ENCODE results near the gene TRPV4. TPM values are rescaled to one million over a fixed set of nuclear protein-coding genes. Genes with fewer than 3 reads are reported as not detected.

The TRPV4 gene
- total RNA-seq, 1 experiment from 2014 or later: 2.9 TPM

- no peak for TF ChIP-seq ZNF532 (CRISPR knock-in tag; IDR thresholded peaks at IDR 0.05; ENCODE audit: borderline replicate concordance)
- TF ChIP-seq CREB1 (CRISPR knock-in tag; IDR thresholded peaks at IDR 0.05): no peak
- no peak for TF ChIP-seq ZNF232 (CRISPR knock-in tag; IDR thresholded peaks at IDR 0.05)
Measured at GRCh38 chr12:109830718-109831117, 2.5 kb downstream of the TRPV4 start (continued).

- H3K4me1 Mint-ChIP-seq: peaks cover 6% of the 10 kb centered on the region
- no peak overlapping the region for H3K4me3 Mint-ChIP-seq
Measured at GRCh38 chr12:109830267-109830666, 2.9 kb downstream of the TRPV4 start.

DNA sequence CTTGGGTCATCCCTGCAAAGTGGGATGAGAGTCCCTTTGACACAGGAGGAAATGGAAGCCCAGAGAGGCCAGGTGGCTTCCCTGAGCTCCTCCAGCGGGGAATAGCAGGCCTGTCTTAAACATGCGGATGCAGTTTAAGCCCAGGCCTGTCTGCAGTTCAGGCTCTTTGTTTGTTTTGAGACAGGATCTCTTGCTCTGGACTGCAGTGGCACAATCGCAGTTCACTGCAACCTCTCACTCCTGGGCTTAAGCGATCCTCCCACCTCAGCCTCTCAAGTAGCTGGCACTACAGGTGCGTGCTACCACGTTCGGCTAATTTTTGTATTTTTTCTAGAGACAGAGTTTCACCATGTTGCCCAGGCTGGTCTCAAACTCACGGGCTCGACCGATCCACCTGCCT is 3.5 kb downstream of the TRPV4 start:
- DNase-seq (ENCODE audit: low spot score): no peak
- CTCF ChIA-PET: interaction anchor here (0.5 to 2.6 kb wide), 4 partner anchors 14 to 65 kb away, joined by 4 to 19 read pairs (median 10); no protein-coding TSS in a partner anchor
- peaks cover 8% of the 10 kb centered on the region for H3K27me3 Mint-ChIP-seq (ENCODE audit: low read depth)
- no peak overlapping the region for H3K4me3 Mint-ChIP-seq
- POLR2A ChIA-PET: no interaction called here
- TF ChIP-seq, protein P1, sequence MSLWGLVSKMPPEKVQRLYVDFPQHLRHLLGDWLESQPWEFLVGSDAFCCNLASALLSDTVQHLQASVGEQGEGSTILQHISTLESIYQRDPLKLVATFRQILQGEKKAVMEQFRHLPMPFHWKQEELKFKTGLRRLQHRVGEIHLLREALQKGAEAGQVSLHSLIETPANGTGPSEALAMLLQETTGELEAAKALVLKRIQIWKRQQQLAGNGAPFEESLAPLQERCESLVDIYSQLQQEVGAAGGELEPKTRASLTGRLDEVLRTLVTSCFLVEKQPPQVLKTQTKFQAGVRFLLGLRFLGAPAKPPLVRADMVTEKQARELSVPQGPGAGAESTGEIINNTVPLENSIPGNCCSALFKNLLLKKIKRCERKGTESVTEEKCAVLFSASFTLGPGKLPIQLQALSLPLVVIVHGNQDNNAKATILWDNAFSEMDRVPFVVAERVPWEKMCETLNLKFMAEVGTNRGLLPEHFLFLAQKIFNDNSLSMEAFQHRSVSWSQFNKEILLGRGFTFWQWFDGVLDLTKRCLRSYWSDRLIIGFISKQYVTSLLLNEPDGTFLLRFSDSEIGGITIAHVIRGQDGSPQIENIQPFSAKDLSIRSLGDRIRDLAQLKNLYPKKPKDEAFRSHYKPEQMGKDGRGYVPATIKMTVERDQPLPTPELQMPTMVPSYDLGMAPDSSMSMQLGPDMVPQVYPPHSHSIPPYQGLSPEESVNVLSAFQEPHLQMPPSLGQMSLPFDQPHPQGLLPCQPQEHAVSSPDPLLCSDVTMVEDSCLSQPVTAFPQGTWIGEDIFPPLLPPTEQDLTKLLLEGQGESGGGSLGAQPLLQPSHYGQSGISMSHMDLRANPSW (CRISPR knock-in tag; conservative IDR thresholded peaks at IDR 0.05; ENCODE audit: low read depth): no peak
- TF ChIP-seq TCF7 (CRISPR knock-in tag; IDR thresholded peaks at IDR 0.05; ENCODE audit: low read depth) (no peak), NFE2L1 (CRISPR knock-in tag; IDR thresholded peaks at IDR 0.05) (no peak), GRHL2 (CRISPR knock-in tag; IDR thresholded peaks at IDR 0.05; ENCODE audit: insufficient replicate concordance, severe bottlenecking) (no peak), TEAD1 (CRISPR knock-in tag; IDR thresholded peaks at IDR 0.05) (no peak), FOXK1 (CRISPR knock-in tag; IDR thresholded peaks at IDR 0.05) (no peak)
- TF ChIP-seq, protein P2, sequence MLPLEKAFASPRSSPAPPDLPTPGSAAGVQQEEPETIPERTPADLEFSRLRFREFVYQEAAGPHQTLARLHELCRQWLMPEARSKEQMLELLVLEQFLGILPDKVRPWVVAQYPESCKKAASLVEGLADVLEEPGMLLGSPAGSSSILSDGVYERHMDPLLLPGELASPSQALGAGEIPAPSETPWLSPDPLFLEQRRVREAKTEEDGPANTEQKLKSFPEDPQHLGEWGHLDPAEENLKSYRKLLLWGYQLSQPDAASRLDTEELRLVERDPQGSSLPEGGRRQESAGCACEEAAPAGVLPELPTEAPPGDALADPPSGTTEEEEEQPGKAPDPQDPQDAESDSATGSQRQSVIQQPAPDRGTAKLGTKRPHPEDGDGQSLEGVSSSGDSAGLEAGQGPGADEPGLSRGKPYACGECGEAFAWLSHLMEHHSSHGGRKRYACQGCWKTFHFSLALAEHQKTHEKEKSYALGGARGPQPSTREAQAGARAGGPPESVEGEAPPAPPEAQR (CRISPR knock-in tag; IDR thresholded peaks at IDR 0.05): no peak
- TF ChIP-seq, protein P3, sequence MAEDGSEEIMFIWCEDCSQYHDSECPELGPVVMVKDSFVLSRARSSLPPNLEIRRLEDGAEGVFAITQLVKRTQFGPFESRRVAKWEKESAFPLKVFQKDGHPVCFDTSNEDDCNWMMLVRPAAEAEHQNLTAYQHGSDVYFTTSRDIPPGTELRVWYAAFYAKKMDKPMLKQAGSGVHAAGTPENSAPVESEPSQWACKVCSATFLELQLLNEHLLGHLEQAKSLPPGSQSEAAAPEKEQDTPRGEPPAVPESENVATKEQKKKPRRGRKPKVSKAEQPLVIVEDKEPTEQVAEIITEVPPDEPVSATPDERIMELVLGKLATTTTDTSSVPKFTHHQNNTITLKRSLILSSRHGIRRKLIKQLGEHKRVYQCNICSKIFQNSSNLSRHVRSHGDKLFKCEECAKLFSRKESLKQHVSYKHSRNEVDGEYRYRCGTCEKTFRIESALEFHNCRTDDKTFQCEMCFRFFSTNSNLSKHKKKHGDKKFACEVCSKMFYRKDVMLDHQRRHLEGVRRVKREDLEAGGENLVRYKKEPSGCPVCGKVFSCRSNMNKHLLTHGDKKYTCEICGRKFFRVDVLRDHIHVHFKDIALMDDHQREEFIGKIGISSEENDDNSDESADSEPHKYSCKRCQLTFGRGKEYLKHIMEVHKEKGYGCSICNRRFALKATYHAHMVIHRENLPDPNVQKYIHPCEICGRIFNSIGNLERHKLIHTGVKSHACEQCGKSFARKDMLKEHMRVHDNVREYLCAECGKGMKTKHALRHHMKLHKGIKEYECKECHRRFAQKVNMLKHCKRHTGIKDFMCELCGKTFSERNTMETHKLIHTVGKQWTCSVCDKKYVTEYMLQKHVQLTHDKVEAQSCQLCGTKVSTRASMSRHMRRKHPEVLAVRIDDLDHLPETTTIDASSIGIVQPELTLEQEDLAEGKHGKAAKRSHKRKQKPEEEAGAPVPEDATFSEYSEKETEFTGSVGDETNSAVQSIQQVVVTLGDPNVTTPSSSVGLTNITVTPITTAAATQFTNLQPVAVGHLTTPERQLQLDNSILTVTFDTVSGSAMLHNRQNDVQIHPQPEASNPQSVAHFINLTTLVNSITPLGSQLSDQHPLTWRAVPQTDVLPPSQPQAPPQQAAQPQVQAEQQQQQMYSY (CRISPR knock-in tag; IDR thresholded peaks at IDR 0.05): no peak
- peaks cover 6% of the 10 kb centered on the region for H3K4me1 Mint-ChIP-seq
- H3K27ac Mint-ChIP-seq: no peak overlapping the region
- no peaks in the 10 kb centered on the region for H3K9me3 Mint-ChIP-seq
- H3K36me3 Mint-ChIP-seq: no peaks in the 10 kb centered on the region
- ATAC-seq: no peak

More at GRCh38 chr12:109830267-109830666, 2.9 kb downstream of the TRPV4 start:
- Mint-ChIP-seq H3K9me3 (no peaks in the 10 kb centered on the region), H3K27me3 (ENCODE audit: low read depth) (peaks cover 8% of the 10 kb centered on the region), H3K27ac (no peak overlapping the region), H3K36me3 (no peaks in the 10 kb centered on the region)
- ATAC-seq (no peak), DNase-seq (ENCODE audit: low spot score) (no peak)
- TF ChIP-seq MXD4 (CRISPR knock-in tag; IDR thresholded peaks at IDR 0.05; ENCODE audit: borderline replicate concordance) (no peak), ZNF671 (CRISPR knock-in tag; IDR thresholded peaks at IDR 0.05) (no peak), FOXJ3 (CRISPR knock-in tag; IDR thresholded peaks at IDR 0.05; ENCODE audit: borderline replicate concordance) (no peak), ZNF396 (CRISPR knock-in tag; IDR thresholded peaks at IDR 0.05; ENCODE audit: borderline replicate concordance) (no peak)
- ChIA-PET POLR2A (no interaction called here), CTCF (interaction anchor here (2.3 to 7.1 kb wide), 4 partner anchors 13 to 25 kb away, joined by 8 to 63 read pairs (median 15); no protein-coding TSS in a partner anchor)
